Measurements from ENCODE around the gene EIF4EBP2.

- TF ChIP-seq, protein P1, sequence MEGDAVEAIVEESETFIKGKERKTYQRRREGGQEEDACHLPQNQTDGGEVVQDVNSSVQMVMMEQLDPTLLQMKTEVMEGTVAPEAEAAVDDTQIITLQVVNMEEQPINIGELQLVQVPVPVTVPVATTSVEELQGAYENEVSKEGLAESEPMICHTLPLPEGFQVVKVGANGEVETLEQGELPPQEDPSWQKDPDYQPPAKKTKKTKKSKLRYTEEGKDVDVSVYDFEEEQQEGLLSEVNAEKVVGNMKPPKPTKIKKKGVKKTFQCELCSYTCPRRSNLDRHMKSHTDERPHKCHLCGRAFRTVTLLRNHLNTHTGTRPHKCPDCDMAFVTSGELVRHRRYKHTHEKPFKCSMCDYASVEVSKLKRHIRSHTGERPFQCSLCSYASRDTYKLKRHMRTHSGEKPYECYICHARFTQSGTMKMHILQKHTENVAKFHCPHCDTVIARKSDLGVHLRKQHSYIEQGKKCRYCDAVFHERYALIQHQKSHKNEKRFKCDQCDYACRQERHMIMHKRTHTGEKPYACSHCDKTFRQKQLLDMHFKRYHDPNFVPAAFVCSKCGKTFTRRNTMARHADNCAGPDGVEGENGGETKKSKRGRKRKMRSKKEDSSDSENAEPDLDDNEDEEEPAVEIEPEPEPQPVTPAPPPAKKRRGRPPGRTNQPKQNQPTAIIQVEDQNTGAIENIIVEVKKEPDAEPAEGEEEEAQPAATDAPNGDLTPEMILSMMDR (IDR thresholded peaks at IDR 0.05), result no peak
- TF ChIP-seq EZH2 (IDR thresholded peaks at IDR 0.05) (no peak), EZH2phosphoT487 (IDR thresholded peaks at IDR 0.05) (no peak)
Observed at GRCh38 chr10:70368774-70369482, 35.0 kb upstream of the EIF4EBP2 start.
